Retinal pigment epithelial cell (primary cell): ENCODE data around the gene TMEM86B.
"Not testable (repeated sequence)": the region's sequence is repeated elsewhere in the genome, so short reads cannot be mapped to it uniquely, and the experiment has no call there.

Source experiments
- DNase-seq: peaks from one replicate; pipeline ENCODE4 v3.0.0-alpha.2; 2010; ENCODE audit warnings: low read depth
- H3K4me3 ChIP-seq: 2 replicates; pipeline ENCODE4 v1.5.1; 2011; ENCODE audit warnings: mild to moderate bottlenecking, low read length, control low read depth, moderate library complexity
- CTCF ChIP-seq: conservative IDR thresholded peaks from 2 replicates; pipeline ENCODE4 v1.5.1; 2011; ENCODE audit warnings: low read depth, low read length, control low read depth, inconsistent platforms

Gene TMEM86B

GRCh38 chr19:55229789-55230182 lies 1.2 kb upstream of the TMEM86B start:
- TF ChIP-seq CTCF: no peak
- no peak for DNase-seq
- no peak overlapping the region for H3K4me3 ChIP-seq

- TF ChIP-seq CTCF: no peak
- DNase-seq: no peak
- H3K4me3 ChIP-seq: no peak overlapping the region
These were observed 704 bp upstream of the TMEM86B start for GRCh38 chr19:55229145-55229788.

- DNase-seq: no peak
- no peak for TF ChIP-seq CTCF
- H3K4me3 ChIP-seq: no peak overlapping the region
These were observed 560 bp downstream of the TMEM86B start for GRCh38 chr19:55228015-55228391.

GRCh38 chr19:55227241-55228014 lies 1.1 kb downstream of the TMEM86B start:
- no peak for DNase-seq
- H3K4me3 ChIP-seq: no peak overlapping the region
- no peak for TF ChIP-seq CTCF

GRCh38 chr19:55226788-55227187 lies 1.8 kb downstream of the TMEM86B start:
- no peak for TF ChIP-seq CTCF
- DNase-seq: no peak
- H3K4me3 ChIP-seq: no peak overlapping the region

GRCh38 chr19:55226273-55226672 lies 2.3 kb downstream of the TMEM86B start:
- TF ChIP-seq CTCF: no peak
- no peak overlapping the region for H3K4me3 ChIP-seq
- DNase-seq: no peak

- no peak for TF ChIP-seq CTCF
- H3K4me3 ChIP-seq: no peak overlapping the region
- no peak for DNase-seq
These were observed 3.1 kb downstream of the TMEM86B start for GRCh38 chr19:55225415-55225958.

- not testable (repeated sequence) for H3K4me3 ChIP-seq, DNase-seq
These were observed 3.7 kb downstream of the TMEM86B start for GRCh38 chr19:55224679-55225414.
